NT2/D1 (cell line): ENCODE results near the gene NIN.

Experiments used
- SUZ12 ChIP-seq: IDR thresholded peaks from 2 replicates; pipeline ENCODE4 v1.6.1; 2011; ENCODE audit not compliant: insufficient read length, insufficient read depth; ENCODE audit errors: extremely low read depth
- YY1 ChIP-seq: IDR thresholded peaks from 2 replicates; pipeline ENCODE4 v1.6.1; 2011; ENCODE audit not compliant: insufficient read length, insufficient read depth
- ZNF274 ChIP-seq: IDR thresholded peaks from 2 replicates; pipeline ENCODE4 v1.6.1; 2011; ENCODE audit warnings: mild to moderate bottlenecking, low read depth, low read length

- TF ChIP-seq ZNF274 = no peak
- TF ChIP-seq SUZ12 = no peak
- no peak for TF ChIP-seq YY1
These were observed 43.8 kb upstream of the NIN start for GRCh38 chr14:50874757-50875156.
